ENCODE data around the gene UBFD1. TPM values are rescaled to one million over a fixed set of nuclear protein-coding genes. Genes with fewer than 3 reads are reported as not detected.

The UBFD1 gene
- total and polyA plus RNA-seq, 3 donors from 2014 or later, result 76.8 to 275 (median 269) TPM

DNA sequence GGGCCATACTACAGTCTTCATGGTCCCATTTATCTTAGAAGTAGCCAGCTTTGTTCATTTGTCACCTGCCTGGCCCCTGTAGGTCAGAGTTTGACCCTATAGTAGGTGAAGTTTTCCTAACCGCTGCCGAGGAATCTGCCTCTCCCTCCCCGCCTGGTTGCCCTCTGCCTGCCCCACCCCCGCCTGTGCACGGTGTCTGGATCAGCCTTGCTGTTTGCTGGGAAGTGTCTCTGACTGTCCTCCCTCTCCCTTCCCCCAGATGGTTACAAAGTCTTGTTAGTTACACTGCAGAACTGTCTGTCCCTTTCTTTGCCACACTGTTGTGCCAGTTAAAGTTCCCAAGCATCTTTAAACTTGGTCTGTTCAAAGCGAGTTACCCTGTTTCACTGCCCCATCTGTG lies 5.7 kb downstream of the UBFD1 start:
- Histone ChIP-seq H3K9me3 (no peaks in the 10 kb centered on the region), H3K27me3 (no peaks in the 10 kb centered on the region), H3K36me3 (ENCODE audit: low read depth, missing control alignments) (no peaks in the 10 kb centered on the region), H3K4me3 (no peak overlapping the region), H3K27ac (peak overlapping the region; percentile 35 to 80), H3K4me1 (peaks cover 51% of the 10 kb centered on the region)
- TF ChIP-seq CTCF (IDR thresholded peaks at IDR 0.05) (no peak), POLR2A (IDR thresholded peaks at IDR 0.05) (no peak)
- intact Hi-C loops (cut with DNase I; ENCODE audit: low total_unique reads), result no loop called here
- peak; percentile 72 for DNase-seq
- WGBS, 2 donors, result 70 to 71% methylated on average over 6 of the region's 6 CpGs

DNA sequence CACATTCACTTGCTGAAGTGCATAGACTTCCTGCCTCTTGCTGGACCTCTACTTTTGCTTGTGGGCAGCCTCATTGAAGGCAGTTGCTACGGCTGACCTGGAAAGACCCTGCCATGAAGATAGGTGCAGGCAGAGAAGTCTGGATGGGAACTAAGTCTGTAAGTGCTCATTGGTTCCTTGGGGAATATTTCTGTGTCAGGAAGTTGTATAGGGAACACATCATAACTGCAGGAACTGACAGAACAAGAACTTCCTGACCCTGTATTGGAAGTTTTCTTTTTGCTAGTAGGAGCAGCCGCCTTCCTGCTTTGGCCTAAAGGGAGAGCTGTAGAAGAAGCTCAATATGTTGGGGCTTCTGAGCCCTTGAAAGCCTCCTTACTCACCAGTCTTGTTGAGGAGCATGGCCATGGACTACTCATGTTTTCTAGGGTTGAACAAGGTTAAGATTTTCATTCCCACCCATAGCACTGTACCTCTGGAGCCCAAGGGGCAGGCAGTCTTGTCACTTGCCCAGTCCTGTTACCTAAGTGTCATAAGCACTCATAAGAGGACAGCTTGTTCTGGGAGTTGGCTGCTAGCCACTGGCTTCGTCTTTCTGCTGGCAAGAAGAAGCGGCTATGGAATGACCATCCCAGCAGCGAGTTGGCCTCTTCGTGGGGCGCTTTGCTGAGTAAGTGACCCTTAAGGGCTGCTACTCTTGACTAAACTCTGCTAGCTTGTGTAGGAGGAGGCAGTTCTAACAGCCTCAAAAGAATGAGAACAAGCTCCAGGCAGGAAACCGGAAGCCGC lies 7.2 kb downstream of the UBFD1 start:
- no peaks in the 10 kb centered on the region for H3K9me3 ChIP-seq
- no peak overlapping the region for H3K4me3 ChIP-seq
- no peaks in the 10 kb centered on the region for H3K27me3 ChIP-seq
- peaks cover 35% of the 10 kb centered on the region for H3K4me1 ChIP-seq
- TF ChIP-seq CTCF (IDR thresholded peaks at IDR 0.05) (no peak), POLR2A (IDR thresholded peaks at IDR 0.05) (no peak)
- WGBS, 2 donors, result 39 to 44% methylated on average over 9 of the region's 9 CpGs
- intact Hi-C loops (cut with DNase I; ENCODE audit: low total_unique reads), result no loop called here
- H3K27ac ChIP-seq, result peak overlapping the region; percentile 35 to 80
- DNase-seq, result peak; percentile 87
- no peaks in the 10 kb centered on the region for H3K36me3 ChIP-seq (ENCODE audit: low read depth, missing control alignments)

GRCh38 chr16:23566724-23567123 lies 9.2 kb downstream of the UBFD1 start:
- H3K27me3 ChIP-seq, result no peaks in the 10 kb centered on the region
- no peak overlapping the region for H3K4me3 ChIP-seq
- no peak for DNase-seq
- H3K4me1 ChIP-seq, result peaks cover 31% of the 10 kb centered on the region
- no peaks in the 10 kb centered on the region for H3K36me3 ChIP-seq (ENCODE audit: low read depth, missing control alignments)
- WGBS, 2 donors, result 90 to 97% methylated on average over 8 of the region's 8 CpGs
- intact Hi-C loops (cut with DNase I; ENCODE audit: low total_unique reads), result no loop called here
- peak overlapping the region; percentile 35 to 80 for H3K27ac ChIP-seq
- TF ChIP-seq POLR2A (IDR thresholded peaks at IDR 0.05) (no peak), CTCF (IDR thresholded peaks at IDR 0.05) (no peak)
- H3K9me3 ChIP-seq, result no peaks in the 10 kb centered on the region

DNA sequence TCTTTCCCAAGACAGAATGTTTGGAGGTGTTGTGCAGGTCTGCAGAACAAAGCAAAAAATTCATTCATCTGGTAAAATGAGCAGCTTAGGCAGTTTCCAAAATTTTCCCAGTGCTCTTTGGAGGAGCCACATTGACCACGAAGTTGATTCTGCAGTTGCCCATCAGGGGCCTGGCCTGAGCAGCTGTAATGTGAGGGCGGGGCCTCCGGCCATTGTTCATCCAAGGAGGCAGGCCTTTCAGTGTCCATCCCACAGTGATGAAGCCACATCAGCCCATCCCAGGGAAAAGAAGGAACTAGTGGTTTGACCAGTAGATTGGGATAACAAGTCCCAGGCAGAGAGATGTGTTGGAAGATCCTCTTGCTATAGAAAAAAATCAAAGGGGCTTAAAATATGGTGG lies 10.1 kb downstream of the UBFD1 start:
- intact Hi-C loops (cut with DNase I; ENCODE audit: low total_unique reads), result no loop called here
- peak overlapping the region in 1 of 2 donors; percentile 26 for H3K27ac ChIP-seq
- no peaks in the 10 kb centered on the region for H3K36me3 ChIP-seq (ENCODE audit: low read depth, missing control alignments)
- H3K4me3 ChIP-seq, result no peak overlapping the region
- H3K4me1 ChIP-seq, result peaks cover 31% of the 10 kb centered on the region
- H3K27me3 ChIP-seq, result no peaks in the 10 kb centered on the region
- no peak for DNase-seq
- no peaks in the 10 kb centered on the region for H3K9me3 ChIP-seq
- TF ChIP-seq POLR2A (IDR thresholded peaks at IDR 0.05) (no peak), CTCF (IDR thresholded peaks at IDR 0.05) (no peak)
- WGBS, 2 donors, result 88 to 94% methylated on average over 3 of the region's 3 CpGs
